A673 (cell line): ENCODE results near the gene MTHFD2. TPM values are rescaled to one million over a fixed set of nuclear protein-coding genes. Genes with fewer than 3 reads are reported as not detected.

Experiments
- BruUV-seq: library from RNA; stranded (reverse); fragments of 400-500 nt; replicated peaks from 2 replicates; lab custom pipeline; 2021; lab: Mats Ljungman, UMichigan
- CTCF ChIA-PET: fragments of 300-600 bp; sonication (Branson Sonifier 250); formaldehyde crosslinking; loops from one replicate; lab custom pipeline; 2022; ENCODE audit warnings: antibody characterized with exemption; lab: Charles Lee
- POLR2A ChIA-PET: fragments of 300-600 bp; sonication (Branson Sonifier 250); formaldehyde crosslinking; loops from one replicate; lab custom pipeline; 2022; ENCODE audit warnings: antibody characterized with exemption; ENCODE audit not compliant: low non-redundant PET; lab: Charles Lee
- DNase-seq: peaks from one replicate; pipeline ENCODE4 v3.0.0-alpha.2; 2015; ENCODE audit warnings: low spot score
- H3K27ac ChIP-seq: fragments of 200-600 bp; sonication (generic); 2 replicates; pipeline ENCODE4 v1.5.1; 2016; ENCODE audit warnings: mixed run types, low read depth, mild to moderate bottlenecking, mixed read lengths, antibody characterized with exemption, low read length; ENCODE audit not compliant: poor library complexity, severe bottlenecking
- H3K27me3 ChIP-seq: fragments of 200-600 bp; sonication (generic); replicated peaks from 2 replicates; pipeline ENCODE4 v1.6.1; 2017; ENCODE audit warnings: mixed run types, low read depth, mild to moderate bottlenecking, mixed read lengths, antibody characterized with exemption, low read length; ENCODE audit not compliant: insufficient read depth, poor library complexity
- H3K36me3 ChIP-seq: fragments of 200-600 bp; sonication (generic); 2 replicates; pipeline ENCODE4 v1.6.1; 2016; ENCODE audit warnings: mixed run types, mild to moderate bottlenecking, mixed read lengths, antibody characterized with exemption, low read length; ENCODE audit not compliant: insufficient read depth, poor library complexity, severe bottlenecking
- H3K4me1 ChIP-seq: fragments of 200-600 bp; sonication (generic); 2 replicates; pipeline ENCODE4 v1.6.1; 2017; ENCODE audit warnings: mixed run types, mild to moderate bottlenecking, mixed read lengths, antibody characterized with exemption, low read length; ENCODE audit not compliant: insufficient read depth, poor library complexity, severe bottlenecking
- H3K4me3 ChIP-seq: fragments of 200-600 bp; sonication (generic); 2 replicates; pipeline ENCODE4 v1.5.1; 2016; ENCODE audit warnings: low read depth, mixed run types, mild to moderate bottlenecking, mixed read lengths, low read length; ENCODE audit not compliant: poor library complexity, severe bottlenecking
- H3K9me3 ChIP-seq: fragments of 200-600 bp; sonication (generic); 2 replicates; pipeline ENCODE4 v1.6.1; 2016; ENCODE audit warnings: mixed run types, low read depth, mild to moderate bottlenecking, mixed read lengths, antibody characterized with exemption, low read length; ENCODE audit not compliant: poor library complexity, severe bottlenecking
- CTCF ChIP-seq: fragments of 300-800, 200-600 bp; sonication (generic); conservative IDR thresholded peaks from 2 replicates; pipeline ENCODE4 v1.5.1; 2017; ENCODE audit warnings: low read depth, mild to moderate bottlenecking, antibody characterized with exemption, low read length, moderate library complexity, mixed read lengths
- EZH2 ChIP-seq: fragments of 200-600 bp; sonication (generic); IDR thresholded peaks from 2 replicates; pipeline ENCODE4 v1.6.1; 2017; ENCODE audit warnings: borderline replicate concordance, low read depth, mild to moderate bottlenecking, mixed read lengths, antibody characterized with exemption, low read length; ENCODE audit not compliant: poor library complexity, severe bottlenecking
- intact Hi-C: fragments of 100-400 bp; cut with micrococcal nuclease; formaldehyde crosslinking; loops from one replicate; pipeline ENCODE4 v1.10.0; 2022; ENCODE audit not compliant: unreplicated experiment
- total RNA-seq: library from RNA; stranded (reverse); gene quantifications from 2 replicates; pipeline ENCODE4 v1.2.3, GENCODE V29; 2021

MTHFD2 gene
- total RNA-seq, 1 experiment from 2014 or later: 252 TPM

GRCh38 chr2:74242354-74243071 is 44.1 kb downstream of the MTHFD2 start:
- Histone ChIP-seq H3K9me3 (no peaks in the 10 kb centered on the region), H3K4me3 (no peak overlapping the region), H3K36me3 (no peaks in the 10 kb centered on the region), H3K27me3 (no peaks in the 10 kb centered on the region), H3K27ac (no peak overlapping the region), H3K4me1 (no peaks in the 10 kb centered on the region)
- no TSS peak for BruUV-seq
- ChIA-PET CTCF (no interaction called here), POLR2A (no interaction called here)
- TF ChIP-seq CTCF (no peak), EZH2 (no peak)
- intact Hi-C loops: no loop called here
- DNase-seq: no peak

- no TSS peak for BruUV-seq
- TF ChIP-seq CTCF (no peak), EZH2 (no peak)
- Histone ChIP-seq H3K9me3 (no peaks in the 10 kb centered on the region), H3K36me3 (no peaks in the 10 kb centered on the region), H3K4me1 (no peaks in the 10 kb centered on the region), H3K4me3 (no peak overlapping the region), H3K27me3 (no peaks in the 10 kb centered on the region), H3K27ac (no peak overlapping the region)
- ChIA-PET CTCF (no interaction called here), POLR2A (no interaction called here)
- DNase-seq: no peak
- intact Hi-C loops: no loop called here
Observed at GRCh38 chr2:74244286-74244685, 45.9 kb downstream of the MTHFD2 start.

GRCh38 chr2:74246496-74247195 is 48.2 kb downstream of the MTHFD2 start:
- BruUV-seq: no TSS peak
- Histone ChIP-seq H3K27ac (no peak overlapping the region), H3K9me3 (no peaks in the 10 kb centered on the region), H3K36me3 (no peaks in the 10 kb centered on the region), H3K4me1 (no peaks in the 10 kb centered on the region), H3K27me3 (no peaks in the 10 kb centered on the region), H3K4me3 (no peak overlapping the region)
- intact Hi-C loops: no loop called here
- DNase-seq: no peak
- POLR2A ChIA-PET: interaction anchor here (0.6 kb wide), 1 partner anchor 1024 kb away, joined by 3 read pairs; no protein-coding TSS in a partner anchor
- CTCF ChIA-PET: no interaction called here
- TF ChIP-seq EZH2 (no peak), CTCF (no peak)
